Measurements from ENCODE around the gene S100A7A.
"Not testable (repeated sequence)": the region's sequence is repeated elsewhere in the genome, so short reads cannot be mapped to it uniquely, and the experiment has no call there.

S100A7A gene

DNA sequence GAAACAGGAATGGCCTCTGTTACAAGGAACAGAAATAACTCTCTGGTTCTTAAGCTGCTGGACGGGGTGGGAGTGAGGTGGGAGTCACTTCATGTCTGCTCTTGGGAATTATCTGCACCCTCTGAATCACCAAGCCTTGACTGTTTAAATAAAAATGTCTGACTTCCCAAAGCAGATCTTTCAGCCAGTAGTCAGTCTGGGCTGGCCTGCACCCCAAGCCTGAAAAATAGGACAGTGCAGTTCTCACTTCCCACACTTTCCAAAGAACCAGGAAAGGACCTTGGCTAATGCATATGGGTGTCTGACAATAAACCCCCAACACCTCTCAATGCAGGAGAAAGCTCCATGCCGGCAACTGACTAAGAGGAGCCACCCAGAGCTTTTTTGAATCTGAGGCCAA is 43.3 kb downstream of the S100A7A start:
- no peak for DNase-seq (ENCODE audit: low read depth)

DNA sequence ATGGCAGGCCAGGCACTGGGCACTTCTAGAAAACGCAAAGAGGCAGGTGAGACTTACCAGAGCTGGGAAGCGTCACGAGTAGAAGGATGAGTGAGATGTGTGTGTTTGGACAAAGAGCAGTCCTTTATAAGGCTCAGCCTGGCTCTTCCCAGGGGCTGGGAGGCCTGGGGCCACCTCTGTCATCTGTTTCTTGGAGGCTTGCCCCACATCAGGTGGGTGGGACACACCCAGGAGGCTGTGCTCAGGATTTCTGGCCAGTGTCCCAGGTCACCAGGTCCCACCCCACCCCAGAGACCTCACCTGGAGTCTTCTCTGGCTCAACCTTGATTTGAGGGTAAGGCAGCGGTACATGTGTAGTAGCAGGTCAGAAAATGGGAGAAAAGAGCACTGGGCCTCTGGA is 44.2 kb downstream of the S100A7A start, which contains the start of gene S100A7:
S100A7 (minus strand) TSS at position 101 of the 400 bp plus-strand sequence. CDS start 1,638 bp downstream, outside the sequence.
- DNase-seq (ENCODE audit: low read depth) = no peak

DNA sequence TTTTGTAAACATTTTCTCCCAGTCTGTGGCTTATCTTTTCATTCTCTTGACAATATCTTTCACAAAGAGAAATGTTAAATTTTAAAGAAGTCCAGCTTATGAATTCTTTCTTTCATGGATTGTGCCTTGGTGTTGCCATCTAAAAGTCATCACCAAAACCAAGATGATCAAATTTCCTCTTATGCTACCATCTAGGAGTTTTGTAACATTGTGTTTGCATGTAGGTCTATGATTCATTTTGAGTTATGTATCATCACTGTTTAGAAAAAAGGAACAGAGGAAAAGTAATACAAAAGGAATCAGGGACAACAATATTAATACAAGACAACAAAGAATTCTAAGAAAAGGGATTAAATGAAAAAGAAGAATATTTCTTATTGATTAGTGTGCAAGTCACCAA is 46.4 kb downstream of the S100A7A start:
- not testable (repeated sequence) for DNase-seq (ENCODE audit: low read depth)

DNA sequence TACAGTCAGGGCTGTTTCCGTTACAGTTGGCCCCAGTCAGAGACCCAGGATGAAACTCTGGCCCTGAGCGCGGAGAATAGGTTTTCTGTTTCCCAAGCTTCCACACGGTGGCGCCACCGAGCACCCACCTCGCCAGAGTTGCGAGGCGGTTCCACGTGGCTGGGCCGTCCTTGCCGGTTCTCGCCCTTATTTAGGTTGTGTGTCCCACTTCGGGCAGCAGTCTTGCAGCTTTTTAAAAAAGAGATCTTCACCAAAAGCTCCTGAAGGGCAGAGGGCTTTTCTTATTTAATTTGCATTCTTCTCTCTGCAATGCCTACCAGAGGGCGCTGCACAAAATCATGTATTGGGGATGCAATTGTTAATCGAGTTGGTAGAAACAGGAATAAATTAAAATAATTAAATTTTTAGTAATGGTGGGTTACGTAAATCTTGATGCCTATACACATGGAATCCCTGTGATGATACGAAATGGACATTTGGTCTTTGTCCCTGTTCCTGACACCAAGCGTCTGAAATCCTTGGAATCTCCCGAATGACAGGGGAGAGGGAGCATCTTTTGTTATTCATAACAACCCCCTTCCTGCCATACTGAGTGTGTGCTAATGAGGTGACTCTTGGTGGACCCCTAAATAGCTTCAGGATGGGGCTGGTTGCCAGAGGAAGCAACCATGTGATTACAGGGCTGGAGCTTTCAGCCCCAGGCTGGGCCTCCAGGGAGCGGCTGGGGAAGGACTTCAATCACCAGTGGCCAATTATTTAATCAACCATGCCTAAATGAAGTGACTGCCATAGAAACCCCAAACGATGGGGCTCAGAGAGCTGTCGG is 49.7 kb downstream of the S100A7A start:
- DNase-seq (ENCODE audit: low read depth) = peak; percentile 13

DNA sequence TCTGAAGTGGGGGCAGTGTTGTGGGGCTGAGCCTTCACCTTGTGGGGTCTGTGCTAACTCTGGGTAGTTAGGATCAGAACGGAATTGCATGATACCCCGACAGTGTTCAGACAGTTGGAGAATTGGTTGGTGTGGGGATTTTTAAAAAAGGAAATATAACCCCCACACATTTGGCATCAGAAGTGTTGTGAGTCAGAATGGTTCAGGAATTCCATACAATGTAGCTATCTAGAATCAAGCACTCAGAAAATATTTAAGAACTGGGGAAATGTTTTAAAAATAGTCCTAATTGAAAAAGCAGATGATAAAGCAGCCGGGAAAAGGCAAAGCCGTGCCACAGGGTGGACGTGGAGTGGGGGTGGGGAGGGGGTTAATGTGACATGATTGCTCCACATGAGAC is 50.6 kb downstream of the S100A7A start:
- DNase-seq (ENCODE audit: low read depth) = no peak

DNA sequence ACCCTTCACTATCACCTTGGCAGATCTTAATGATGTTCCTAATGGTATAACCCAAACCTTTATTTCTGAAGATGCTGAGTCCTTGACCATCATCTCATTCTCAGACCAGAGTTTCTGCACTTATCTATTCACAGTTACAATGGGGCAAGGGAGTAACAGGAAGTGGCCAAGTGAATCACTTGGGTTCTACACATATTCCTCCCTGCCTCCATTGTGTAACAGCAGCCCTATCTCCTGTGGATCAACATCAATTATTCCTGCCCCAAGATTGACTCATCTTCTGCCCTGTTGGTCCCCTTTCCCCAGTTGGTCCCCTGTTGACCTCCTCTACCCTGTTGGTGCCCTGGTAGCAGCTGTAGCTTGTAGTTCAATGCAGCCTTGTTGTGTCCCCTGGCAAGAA is 54.4 kb downstream of the S100A7A start:
- no peak for DNase-seq (ENCODE audit: low read depth)
